Effector CD4-positive, alpha-beta T cell (primary cell): ENCODE measurements around the gene SLC7A11.

Experiments
- DNase-seq: peaks from one replicate; pipeline ENCODE4 v3.0.0-alpha.2; 2020

The SLC7A11 gene

DNA sequence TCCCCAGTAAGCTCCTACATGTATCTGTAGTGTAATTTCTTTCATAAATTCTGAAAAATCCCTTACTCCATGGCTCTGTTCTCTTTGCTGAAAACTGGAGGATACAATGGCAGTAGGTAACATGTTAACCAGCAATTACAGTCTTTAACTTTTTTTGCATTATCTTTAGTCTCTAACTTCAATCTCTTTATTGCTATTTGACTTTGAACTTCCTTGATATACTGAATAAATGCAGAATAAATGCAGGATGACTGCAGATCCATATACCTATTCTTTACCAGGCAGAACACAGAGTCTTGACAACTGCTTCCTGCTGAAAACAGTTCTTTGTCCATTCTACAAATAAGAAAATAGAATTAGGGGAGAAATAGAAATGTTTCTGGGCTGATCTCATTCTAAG lies 101.3 kb downstream of the SLC7A11 start:
- no peak for DNase-seq

DNA sequence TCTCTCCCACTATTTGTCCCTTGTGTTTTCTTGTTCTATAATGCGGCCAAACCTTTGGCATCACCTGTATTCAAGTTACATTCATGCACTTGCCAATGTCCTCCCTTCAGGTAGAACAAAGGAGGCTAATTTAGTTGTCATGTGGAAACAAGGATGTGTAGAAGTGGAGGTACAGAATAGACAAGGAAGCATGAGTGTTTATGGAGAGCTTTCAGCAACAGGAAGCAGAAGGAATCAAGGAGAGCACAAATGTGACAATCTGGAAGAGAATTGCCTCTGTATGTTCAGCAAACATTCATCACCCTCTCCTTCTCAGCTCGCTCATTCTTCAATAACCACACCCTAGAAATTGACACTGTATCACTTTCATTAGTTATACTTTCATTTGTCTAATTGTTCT lies 103.4 kb downstream of the SLC7A11 start:
- no peak for DNase-seq

GRCh38 chr4:138135610-138136009 lies 106.5 kb downstream of the SLC7A11 start:
- DNase-seq: no peak

DNA sequence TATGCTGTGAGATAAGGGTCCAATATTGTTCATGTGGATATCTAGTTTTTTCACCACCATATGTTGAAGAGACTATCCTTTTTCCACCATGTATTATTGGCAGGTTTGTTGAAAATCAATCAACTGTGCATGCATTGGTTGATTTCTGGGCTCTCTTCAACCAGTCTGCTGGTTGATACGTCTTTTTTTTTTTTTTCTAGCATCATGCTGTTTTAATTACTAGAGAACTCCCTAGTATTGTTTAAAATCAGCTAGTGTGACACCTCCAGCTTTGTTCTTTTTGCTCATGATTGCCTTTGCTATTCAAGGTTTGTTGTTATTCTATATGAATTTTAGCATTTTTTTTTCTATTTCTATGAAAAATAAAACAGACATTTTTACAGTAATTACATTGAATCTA lies 123.9 kb downstream of the SLC7A11 start:
- DNase-seq: no peak

DNA sequence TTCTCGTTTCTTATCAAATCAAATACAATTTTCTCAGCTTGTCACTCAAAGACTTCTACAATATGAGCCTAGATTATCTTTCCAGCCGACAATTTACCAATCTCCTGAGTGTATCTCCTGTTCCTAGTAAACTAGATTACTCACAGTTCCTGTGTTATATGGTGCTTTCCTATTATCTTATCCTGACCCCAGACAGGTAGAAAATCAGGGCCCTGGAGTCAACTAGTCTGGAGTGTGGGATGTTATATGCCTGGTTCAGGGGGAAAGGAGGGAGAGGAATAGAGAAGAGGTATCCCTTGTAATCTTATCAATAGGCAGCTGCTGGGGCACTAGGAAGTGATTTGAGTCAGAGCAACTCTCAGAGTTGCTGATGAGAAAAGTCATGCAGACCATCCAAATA lies 127.1 kb downstream of the SLC7A11 start:
- DNase-seq: no peak

DNA sequence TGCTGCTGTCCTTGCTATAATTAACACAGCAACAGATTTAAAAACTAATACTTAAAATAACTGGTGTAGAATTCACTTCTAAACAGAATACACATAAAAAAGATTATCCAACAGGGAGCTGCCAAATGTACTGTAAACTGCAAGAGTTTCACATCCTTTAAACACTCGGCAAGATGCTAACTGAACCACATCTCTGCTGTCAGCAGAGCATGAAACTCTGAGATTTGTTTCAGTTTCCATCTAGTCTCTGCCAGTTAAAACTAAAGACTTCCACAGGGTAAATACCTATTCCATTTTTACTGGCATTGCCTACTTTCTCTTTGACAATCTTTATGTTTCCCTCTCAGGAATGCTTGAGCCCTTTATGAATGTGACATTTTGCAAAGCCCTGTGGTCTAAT lies 127.7 kb downstream of the SLC7A11 start:
- DNase-seq: no peak
